GM12873 (cell line): ENCODE data around the gene ARID1B.

Source experiments
- TF ChIP-seq, protein P1 (sequence below): IDR thresholded peaks from 2 replicates; pipeline ENCODE4 v1.5.1; 2012; ENCODE audit warnings: low read depth, mild to moderate bottlenecking, moderate library complexity, low read length, control low read depth; ENCODE audit not compliant: insufficient read depth; ENCODE audit errors: missing control alignments

ARID1B gene

DNA sequence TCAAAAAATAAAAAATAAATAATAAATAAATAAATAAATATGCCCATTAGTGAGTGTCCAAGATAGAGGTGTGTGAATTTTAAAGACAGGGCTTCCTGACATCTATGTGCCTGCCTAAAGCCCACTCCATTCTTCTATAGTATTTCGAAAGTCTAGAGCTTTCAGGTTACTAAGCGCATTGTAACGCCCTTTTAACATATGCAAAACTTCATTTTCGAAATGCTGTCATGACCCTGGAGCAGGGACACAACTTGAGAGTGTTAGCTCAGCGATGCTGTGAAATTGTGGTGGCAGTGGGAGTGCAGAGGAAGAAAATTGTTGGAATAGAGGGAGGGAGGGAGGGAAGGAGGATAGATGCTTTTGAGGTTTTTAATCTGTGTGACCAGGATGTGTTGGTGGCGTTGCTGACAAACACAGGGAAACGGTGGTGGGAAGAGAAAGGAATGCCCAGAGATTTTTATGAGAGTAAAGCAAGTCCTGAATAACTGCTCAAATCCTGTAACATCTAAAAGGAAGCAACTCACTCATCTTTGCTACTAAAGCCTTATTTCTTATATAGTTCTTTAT lies 169.3 kb downstream of the ARID1B start:
- TF ChIP-seq, protein P1, sequence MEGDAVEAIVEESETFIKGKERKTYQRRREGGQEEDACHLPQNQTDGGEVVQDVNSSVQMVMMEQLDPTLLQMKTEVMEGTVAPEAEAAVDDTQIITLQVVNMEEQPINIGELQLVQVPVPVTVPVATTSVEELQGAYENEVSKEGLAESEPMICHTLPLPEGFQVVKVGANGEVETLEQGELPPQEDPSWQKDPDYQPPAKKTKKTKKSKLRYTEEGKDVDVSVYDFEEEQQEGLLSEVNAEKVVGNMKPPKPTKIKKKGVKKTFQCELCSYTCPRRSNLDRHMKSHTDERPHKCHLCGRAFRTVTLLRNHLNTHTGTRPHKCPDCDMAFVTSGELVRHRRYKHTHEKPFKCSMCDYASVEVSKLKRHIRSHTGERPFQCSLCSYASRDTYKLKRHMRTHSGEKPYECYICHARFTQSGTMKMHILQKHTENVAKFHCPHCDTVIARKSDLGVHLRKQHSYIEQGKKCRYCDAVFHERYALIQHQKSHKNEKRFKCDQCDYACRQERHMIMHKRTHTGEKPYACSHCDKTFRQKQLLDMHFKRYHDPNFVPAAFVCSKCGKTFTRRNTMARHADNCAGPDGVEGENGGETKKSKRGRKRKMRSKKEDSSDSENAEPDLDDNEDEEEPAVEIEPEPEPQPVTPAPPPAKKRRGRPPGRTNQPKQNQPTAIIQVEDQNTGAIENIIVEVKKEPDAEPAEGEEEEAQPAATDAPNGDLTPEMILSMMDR, result no peak

- TF ChIP-seq, protein P1, result no peak
Measured at GRCh38 chr6:156948277-156948676, 171.1 kb downstream of the ARID1B start.

GRCh38 chr6:156948807-156949206 lies 171.6 kb downstream of the ARID1B start:
- TF ChIP-seq, protein P1, result no peak

GRCh38 chr6:156949376-156949775 lies 172.2 kb downstream of the ARID1B start:
- TF ChIP-seq, protein P1, result no peak

DNA sequence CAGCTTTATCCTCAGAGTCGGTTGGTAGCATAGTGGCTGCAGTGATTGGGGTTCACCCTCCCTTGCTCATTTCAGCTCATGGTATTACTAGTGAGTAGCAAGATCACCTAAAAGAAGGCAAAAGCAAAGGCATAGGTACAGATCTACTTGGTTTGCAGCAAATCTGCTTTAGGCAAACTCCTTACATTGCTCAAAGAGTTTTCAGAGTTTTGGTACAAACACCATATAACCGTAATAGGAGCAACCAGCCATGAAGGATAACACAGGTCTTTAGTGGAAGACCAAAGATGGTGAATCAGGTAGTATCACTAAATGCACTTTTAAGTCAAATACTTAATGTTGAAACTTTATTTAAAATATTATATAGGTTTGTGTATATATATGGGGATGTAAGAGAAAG lies 172.9 kb downstream of the ARID1B start:
- TF ChIP-seq, protein P1, result no peak

GRCh38 chr6:156950531-156950930 lies 173.4 kb downstream of the ARID1B start:
- TF ChIP-seq, protein P1, result no peak

GRCh38 chr6:156952401-156952800 lies 175.2 kb downstream of the ARID1B start:
- TF ChIP-seq, protein P1, result no peak
